ENCODE measurements around the gene SLC12A5.
A peak's percentile ranks its signal among the peaks of the same experiment; 100 is the strongest.

Gene SLC12A5

GRCh38 chr20:46006022-46006705 lies 22.9 kb upstream of the SLC12A5 start:
- no peak for DNase-seq (ENCODE audit: low spot score)

- no peak for DNase-seq (ENCODE audit: low spot score)
Observed at GRCh38 chr20:46006964-46007363, 22.1 kb upstream of the SLC12A5 start.

- DNase-seq (ENCODE audit: low spot score), result no peak
Observed at GRCh38 chr20:46007671-46008070, 21.3 kb upstream of the SLC12A5 start.

- no peak for DNase-seq (ENCODE audit: low spot score)
Observed at GRCh38 chr20:46009816-46010215, 19.2 kb upstream of the SLC12A5 start.

- no peak for DNase-seq (ENCODE audit: low spot score)
Observed at GRCh38 chr20:46010491-46011391, 18.3 kb upstream of the SLC12A5 start.

- peak; percentile 16 for DNase-seq (ENCODE audit: low spot score)
Observed at GRCh38 chr20:46011631-46012482, 17.2 kb upstream of the SLC12A5 start.

GRCh38 chr20:46012921-46013320 lies 16.1 kb upstream of the SLC12A5 start:
- DNase-seq (ENCODE audit: low spot score), result no peak

GRCh38 chr20:46013322-46013828 lies 15.6 kb upstream of the SLC12A5 start:
- DNase-seq (ENCODE audit: low spot score), result no peak

- DNase-seq (ENCODE audit: low spot score), result peak; percentile 57
Observed at GRCh38 chr20:46013829-46014516, 15.0 kb upstream of the SLC12A5 start.

GRCh38 chr20:46014517-46015396 lies 14.3 kb upstream of the SLC12A5 start:
- DNase-seq (ENCODE audit: low spot score), result no peak

- no peak for DNase-seq (ENCODE audit: low spot score)
Observed at GRCh38 chr20:46017272-46017671, 11.7 kb upstream of the SLC12A5 start.

GRCh38 chr20:46018112-46018511 lies 10.9 kb upstream of the SLC12A5 start:
- DNase-seq (ENCODE audit: low spot score), result no peak

- DNase-seq (ENCODE audit: low spot score), result no peak
Observed at GRCh38 chr20:46018611-46019010, 10.4 kb upstream of the SLC12A5 start.

- no peak for DNase-seq (ENCODE audit: low spot score)
Observed at GRCh38 chr20:46020555-46020954, 8.5 kb upstream of the SLC12A5 start.

GRCh38 chr20:46021361-46022359 lies 7.4 kb upstream of the SLC12A5 start:
- no peak for DNase-seq (ENCODE audit: low spot score)

GRCh38 chr20:46022411-46023147 lies 6.4 kb upstream of the SLC12A5 start:
- DNase-seq (ENCODE audit: low spot score), result peak; percentile 36

- no peak for DNase-seq (ENCODE audit: low spot score)
Observed at GRCh38 chr20:46023148-46023484, 5.9 kb upstream of the SLC12A5 start.

- no peak for DNase-seq (ENCODE audit: low spot score)
Observed at GRCh38 chr20:46023999-46024398, 5.0 kb upstream of the SLC12A5 start.

GRCh38 chr20:46025376-46025783 lies 3.6 kb upstream of the SLC12A5 start:
- no peak for DNase-seq (ENCODE audit: low spot score)

All from AG08395 (cell line).